Calu3 (cell line): Measurements from ENCODE around the gene FAM90A26. TPM values are rescaled to one million over a fixed set of nuclear protein-coding genes. Genes with fewer than 3 reads are reported as not detected.
"Not testable (repeated sequence)": the region's sequence is repeated elsewhere in the genome, so short reads cannot be mapped to it uniquely, and the experiment has no call there.

Source experiments
- BruUV-seq: library from RNA; stranded (reverse); fragments of 400-500 nt; replicated peaks from 2 replicates; lab custom pipeline; 2021; lab: Mats Ljungman, UMichigan
- CTCF ChIA-PET: fragments of 300-600 bp; sonication (Branson Sonifier 250); formaldehyde crosslinking; loops from one replicate; lab custom pipeline; 2022; ENCODE audit warnings: antibody characterized with exemption; lab: Charles Lee
- DNase-seq: peaks from one replicate; pipeline ENCODE4 v3.0.0; 2022
- H3K27ac Mint-ChIP-seq: one replicate; pipeline ENCODE4 v1.8.0; 2022; ENCODE audit warnings: mixed read lengths; ENCODE audit not compliant: unreplicated experiment
- H3K27me3 Mint-ChIP-seq: one replicate; pipeline ENCODE4 v1.8.0; 2022; ENCODE audit warnings: mixed read lengths; ENCODE audit not compliant: unreplicated experiment
- H3K36me3 Mint-ChIP-seq: one replicate; pipeline ENCODE4 v1.8.0; 2022; ENCODE audit warnings: mild to moderate bottlenecking, moderate library complexity, mixed read lengths; ENCODE audit not compliant: insufficient read depth, unreplicated experiment
- H3K4me1 Mint-ChIP-seq: one replicate; pipeline ENCODE4 v1.8.0; 2022; ENCODE audit warnings: mild to moderate bottlenecking, low read depth, mixed read lengths; ENCODE audit not compliant: unreplicated experiment
- H3K4me3 Mint-ChIP-seq: one replicate; pipeline ENCODE4 v1.8.0; 2022; ENCODE audit warnings: mild to moderate bottlenecking, low read depth, moderate library complexity, mixed read lengths; ENCODE audit not compliant: unreplicated experiment
- H3K9me3 Mint-ChIP-seq: one replicate; pipeline ENCODE4 v1.8.0; 2022; ENCODE audit warnings: low read depth, mixed read lengths; ENCODE audit not compliant: unreplicated experiment
- intact Hi-C: fragments of 100-400 bp; cut with micrococcal nuclease; formaldehyde crosslinking; loops from one replicate; pipeline ENCODE4 v1.10.0; 2022; ENCODE audit not compliant: unreplicated experiment
- total RNA-seq: library from RNA; stranded (reverse); gene quantifications from 2 replicates; pipeline ENCODE4 v1.2.3, GENCODE V29; 2022

Gene FAM90A26
- total RNA-seq, 1 experiment from 2014 or later = not detected

GRCh38 chr4:9153008-9153570, 17.1 kb upstream of the FAM90A26 start:
- Mint-ChIP-seq H3K4me3 (peak overlapping the region; percentile 63), H3K36me3 (peaks cover 11% of the 10 kb centered on the region), H3K27ac (peak overlapping the region; percentile 71)
- intact Hi-C loops, H3K9me3 Mint-ChIP-seq, BruUV-seq, H3K27me3 Mint-ChIP-seq, H3K4me1 Mint-ChIP-seq, CTCF ChIA-PET: not testable (repeated sequence)
- DNase-seq = peak; percentile 93

GRCh38 chr4:9153571-9154157, 16.5 kb upstream of the FAM90A26 start:
- H3K27me3 Mint-ChIP-seq, H3K9me3 Mint-ChIP-seq, CTCF ChIA-PET, H3K4me1 Mint-ChIP-seq, intact Hi-C loops, H3K27ac Mint-ChIP-seq: not testable (repeated sequence)
- TSS peak; percentile 89 for BruUV-seq
- peaks cover 11% of the 10 kb centered on the region for H3K36me3 Mint-ChIP-seq
- H3K4me3 Mint-ChIP-seq = peak overlapping the region; percentile 63
- peak; percentile 4 for DNase-seq

DNA sequence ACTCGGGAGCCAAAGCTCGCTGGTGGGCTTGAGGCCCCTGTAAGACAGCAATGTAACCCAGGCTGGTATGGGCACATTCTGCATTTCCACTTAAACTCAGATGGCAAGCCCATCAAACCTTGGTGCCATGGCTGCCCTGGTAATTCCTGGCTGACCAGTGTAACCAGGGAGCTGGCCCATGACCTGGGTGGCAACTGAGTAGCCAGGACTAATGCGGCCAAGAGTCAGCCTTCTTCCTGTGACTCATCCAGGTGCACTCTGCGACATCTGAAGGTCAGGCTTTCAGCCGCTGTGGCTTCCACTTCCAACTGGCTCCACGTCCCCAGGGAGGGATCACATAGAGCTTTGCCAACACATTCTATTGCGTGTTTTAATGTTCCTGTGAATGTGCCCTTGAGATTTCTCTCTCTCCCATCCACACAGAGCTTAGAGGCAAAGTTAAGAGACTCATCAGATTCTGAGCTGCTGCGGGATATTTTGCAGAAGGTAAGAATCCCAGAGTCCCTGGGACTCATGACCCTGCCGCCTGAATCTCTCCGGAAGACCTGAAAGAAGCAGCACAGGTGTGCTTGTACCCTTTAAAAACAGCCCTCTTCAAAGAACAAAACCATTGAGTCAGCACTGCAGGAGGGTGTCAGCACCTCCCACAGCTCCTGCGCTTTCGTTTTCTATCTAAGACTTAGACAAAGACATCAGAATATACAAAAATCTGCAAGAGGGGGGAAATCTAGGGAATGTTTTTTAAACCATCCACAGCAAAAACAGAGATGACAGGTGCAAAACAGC, 14.9 kb upstream of the FAM90A26 start:
- H3K27me3 Mint-ChIP-seq, H3K27ac Mint-ChIP-seq, H3K9me3 Mint-ChIP-seq, BruUV-seq, H3K4me1 Mint-ChIP-seq, H3K4me3 Mint-ChIP-seq, intact Hi-C loops, DNase-seq, CTCF ChIA-PET: not testable (repeated sequence)
- H3K36me3 Mint-ChIP-seq = peaks cover 11% of the 10 kb centered on the region

GRCh38 chr4:9158392-9158791, 11.8 kb upstream of the FAM90A26 start:
- H3K27me3 Mint-ChIP-seq, H3K9me3 Mint-ChIP-seq, H3K36me3 Mint-ChIP-seq, H3K4me1 Mint-ChIP-seq, intact Hi-C loops, BruUV-seq, CTCF ChIA-PET, H3K27ac Mint-ChIP-seq, H3K4me3 Mint-ChIP-seq, DNase-seq: not testable (repeated sequence)

DNA sequence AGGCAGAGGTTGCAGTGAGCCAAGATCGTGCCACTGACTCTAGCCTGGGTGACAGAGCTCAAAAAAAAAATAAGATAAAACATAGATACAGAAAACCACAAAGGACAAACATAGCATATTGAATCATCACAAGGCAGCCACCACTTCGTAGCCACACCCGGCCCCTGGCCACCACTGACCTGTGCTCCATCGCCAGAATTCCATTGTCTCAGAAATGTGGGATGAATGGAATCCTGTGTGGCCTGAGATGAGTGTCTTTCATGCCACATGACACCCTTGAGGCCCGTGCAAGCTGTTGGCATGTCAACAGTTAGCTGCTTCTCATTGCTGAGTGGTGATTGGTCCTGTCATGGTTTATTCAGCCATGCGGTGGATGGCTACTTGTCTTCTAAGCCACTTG, 10.2 kb upstream of the FAM90A26 start:
- H3K9me3 Mint-ChIP-seq, BruUV-seq, H3K4me1 Mint-ChIP-seq, H3K4me3 Mint-ChIP-seq, H3K27ac Mint-ChIP-seq, intact Hi-C loops, H3K36me3 Mint-ChIP-seq, H3K27me3 Mint-ChIP-seq, CTCF ChIA-PET, DNase-seq: not testable (repeated sequence)

DNA sequence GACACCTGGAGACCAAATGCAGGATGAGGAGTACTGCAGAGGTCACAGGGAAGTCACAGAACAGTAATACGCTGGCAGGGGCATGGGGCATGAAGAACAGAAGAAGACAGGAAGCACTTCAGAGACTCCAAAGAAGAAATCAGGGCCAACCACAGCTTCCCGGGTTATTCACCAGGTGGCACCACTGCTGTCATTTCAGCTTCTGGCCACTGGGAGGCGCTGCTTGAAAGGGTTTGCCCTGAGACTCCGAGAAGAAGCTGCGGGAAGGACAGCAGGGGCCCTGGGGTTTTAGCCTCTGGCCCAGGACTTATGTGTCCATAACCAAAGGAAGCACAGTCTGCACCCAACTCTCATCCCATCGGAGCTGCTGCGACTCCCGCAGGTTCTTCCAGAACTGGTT, 4.2 kb upstream of the FAM90A26 start:
- CTCF ChIA-PET = not testable (repeated sequence)

GRCh38 chr4:9210357-9210756, 40.1 kb downstream of the FAM90A26 start, which contains the start of gene USP17L10:
Gene USP17L10, plus strand, starts transcription at chr4:9210657. Its CDS starts 0 bp downstream, at chr4:9210657.
- H3K4me1 Mint-ChIP-seq, BruUV-seq, H3K27ac Mint-ChIP-seq, H3K4me3 Mint-ChIP-seq, intact Hi-C loops, CTCF ChIA-PET, H3K9me3 Mint-ChIP-seq, DNase-seq, H3K27me3 Mint-ChIP-seq, H3K36me3 Mint-ChIP-seq: not testable (repeated sequence)

More for the DNA sequence above, 4.2 kb upstream of the FAM90A26 start:
- intact Hi-C loops, H3K36me3 Mint-ChIP-seq, H3K27ac Mint-ChIP-seq, H3K27me3 Mint-ChIP-seq, H3K4me1 Mint-ChIP-seq, DNase-seq, BruUV-seq, H3K9me3 Mint-ChIP-seq, H3K4me3 Mint-ChIP-seq: not testable (repeated sequence)

DNA sequence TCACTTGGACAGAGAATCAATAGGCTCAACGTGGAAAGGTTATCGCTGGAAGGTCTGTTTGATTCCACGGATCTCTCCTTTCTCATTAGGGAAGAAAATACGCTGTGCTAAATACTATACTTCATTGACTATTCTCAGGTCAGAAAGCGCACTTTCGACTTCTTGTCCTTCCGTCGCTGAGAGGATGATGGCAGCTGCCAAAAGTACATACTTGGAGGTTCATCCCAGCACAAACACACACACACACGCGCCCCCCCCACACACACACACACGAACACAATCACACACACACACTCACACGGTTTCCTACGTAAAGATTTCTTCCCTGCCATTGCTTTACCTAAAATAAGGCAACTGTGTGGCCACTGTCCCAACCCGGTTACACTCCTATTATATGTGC, 44.5 kb downstream of the FAM90A26 start:
- H3K27ac Mint-ChIP-seq, DNase-seq, CTCF ChIA-PET, H3K27me3 Mint-ChIP-seq, H3K9me3 Mint-ChIP-seq, intact Hi-C loops, H3K36me3 Mint-ChIP-seq, H3K4me3 Mint-ChIP-seq, BruUV-seq, H3K4me1 Mint-ChIP-seq: not testable (repeated sequence)

GRCh38 chr4:9215105-9215504, 44.9 kb downstream of the FAM90A26 start, which contains the start of gene USP17L11:
Gene USP17L11, plus strand, starts transcription at chr4:9215405. Its CDS starts 0 bp downstream, at chr4:9215405.
- DNase-seq, H3K27me3 Mint-ChIP-seq, H3K4me3 Mint-ChIP-seq, H3K27ac Mint-ChIP-seq, intact Hi-C loops, H3K9me3 Mint-ChIP-seq, H3K36me3 Mint-ChIP-seq, CTCF ChIA-PET, BruUV-seq, H3K4me1 Mint-ChIP-seq: not testable (repeated sequence)
